ENCODE measurements around the gene HDGFL1.

HDGFL1 gene

DNA sequence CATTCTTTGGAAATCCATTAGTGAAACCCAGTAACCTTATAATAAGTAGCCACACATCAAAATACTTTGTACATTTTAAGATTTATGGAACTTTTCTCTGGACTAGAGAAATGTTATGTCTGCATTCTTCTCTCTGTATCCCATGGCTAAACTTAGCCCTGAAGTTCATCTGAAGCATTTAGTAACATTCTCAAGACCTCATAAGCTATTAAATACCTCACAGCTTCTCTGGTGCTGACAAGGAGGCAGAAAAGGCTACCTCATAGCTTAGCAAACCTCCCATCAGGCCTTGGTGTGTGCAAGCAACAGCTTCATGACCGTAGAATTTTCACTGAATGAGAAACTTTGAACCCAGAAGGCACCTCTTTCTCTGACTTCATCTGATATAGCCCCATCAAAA lies 38.9 kb upstream of the HDGFL1 start:
- H3K27me3 ChIP-seq (ENCODE audit: insufficient read depth, low read depth): no peaks in the 10 kb centered on the region
- no peaks in the 10 kb centered on the region for H3K79me2 ChIP-seq (ENCODE audit: insufficient read depth, low read depth)
- TF ChIP-seq, protein P1, sequence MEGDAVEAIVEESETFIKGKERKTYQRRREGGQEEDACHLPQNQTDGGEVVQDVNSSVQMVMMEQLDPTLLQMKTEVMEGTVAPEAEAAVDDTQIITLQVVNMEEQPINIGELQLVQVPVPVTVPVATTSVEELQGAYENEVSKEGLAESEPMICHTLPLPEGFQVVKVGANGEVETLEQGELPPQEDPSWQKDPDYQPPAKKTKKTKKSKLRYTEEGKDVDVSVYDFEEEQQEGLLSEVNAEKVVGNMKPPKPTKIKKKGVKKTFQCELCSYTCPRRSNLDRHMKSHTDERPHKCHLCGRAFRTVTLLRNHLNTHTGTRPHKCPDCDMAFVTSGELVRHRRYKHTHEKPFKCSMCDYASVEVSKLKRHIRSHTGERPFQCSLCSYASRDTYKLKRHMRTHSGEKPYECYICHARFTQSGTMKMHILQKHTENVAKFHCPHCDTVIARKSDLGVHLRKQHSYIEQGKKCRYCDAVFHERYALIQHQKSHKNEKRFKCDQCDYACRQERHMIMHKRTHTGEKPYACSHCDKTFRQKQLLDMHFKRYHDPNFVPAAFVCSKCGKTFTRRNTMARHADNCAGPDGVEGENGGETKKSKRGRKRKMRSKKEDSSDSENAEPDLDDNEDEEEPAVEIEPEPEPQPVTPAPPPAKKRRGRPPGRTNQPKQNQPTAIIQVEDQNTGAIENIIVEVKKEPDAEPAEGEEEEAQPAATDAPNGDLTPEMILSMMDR (conservative IDR thresholded peaks at IDR 0.05; ENCODE audit: low read depth, low read length): no peak
- no peak overlapping the region for H3K4me2 ChIP-seq
- H3K4me3 ChIP-seq (IDR thresholded peaks at IDR 0.05; ENCODE audit: insufficient read depth, low read depth, low read length): no peak overlapping the region
- H4K20me1 ChIP-seq (ENCODE audit: insufficient read depth): no peaks in the 10 kb centered on the region
- H3K27ac ChIP-seq: no peak overlapping the region
- no peaks in the 10 kb centered on the region for H3K4me1 ChIP-seq (ENCODE audit: low read depth, poor library complexity, severe bottlenecking)
- H2AFZ ChIP-seq (ENCODE audit: low read depth): no peak overlapping the region
- H3K9ac ChIP-seq: no peak overlapping the region
- no peaks in the 10 kb centered on the region for H3K36me3 ChIP-seq (ENCODE audit: insufficient read depth)

DNA sequence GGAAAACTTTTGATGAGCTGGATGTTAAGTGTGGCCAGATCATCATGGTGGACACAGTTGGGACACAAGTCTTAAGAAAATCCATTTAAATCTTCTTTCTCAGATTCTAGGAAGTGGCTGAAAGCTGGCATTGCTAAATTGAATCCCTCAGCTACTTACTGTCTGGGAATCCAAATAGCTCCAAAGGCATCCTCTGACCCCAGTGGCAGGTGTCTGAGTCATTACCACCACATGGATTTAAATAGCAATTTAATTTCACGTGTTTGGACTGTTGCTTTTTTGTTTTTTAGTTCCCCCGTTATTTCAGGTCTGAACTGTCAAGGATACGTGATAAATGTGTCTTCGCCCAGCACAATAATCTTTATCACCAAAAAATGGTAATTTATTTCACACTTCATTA lies 33.2 kb upstream of the HDGFL1 start:
- no peaks in the 10 kb centered on the region for H3K36me3 ChIP-seq (ENCODE audit: insufficient read depth)
- H3K9ac ChIP-seq: no peak overlapping the region
- no peaks in the 10 kb centered on the region for H3K27me3 ChIP-seq (ENCODE audit: insufficient read depth, low read depth)
- no peak overlapping the region for H3K4me3 ChIP-seq (IDR thresholded peaks at IDR 0.05; ENCODE audit: insufficient read depth, low read depth, low read length)
- no peak overlapping the region for H3K27ac ChIP-seq
- no peaks in the 10 kb centered on the region for H3K79me2 ChIP-seq (ENCODE audit: insufficient read depth, low read depth)
- no peak overlapping the region for H3K4me2 ChIP-seq
- no peaks in the 10 kb centered on the region for H3K4me1 ChIP-seq (ENCODE audit: low read depth, poor library complexity, severe bottlenecking)
- no peaks in the 10 kb centered on the region for H4K20me1 ChIP-seq (ENCODE audit: insufficient read depth)
- TF ChIP-seq, protein P1 (conservative IDR thresholded peaks at IDR 0.05; ENCODE audit: low read depth, low read length): no peak
- no peak overlapping the region for H2AFZ ChIP-seq (ENCODE audit: low read depth)

- Histone ChIP-seq H3K4me3 (IDR thresholded peaks at IDR 0.05; ENCODE audit: insufficient read depth, low read depth, low read length) (no peak overlapping the region), H3K27me3 (ENCODE audit: insufficient read depth, low read depth) (no peaks in the 10 kb centered on the region), H3K27ac (no peak overlapping the region), H3K36me3 (ENCODE audit: insufficient read depth) (no peaks in the 10 kb centered on the region), H4K20me1 (ENCODE audit: insufficient read depth) (no peaks in the 10 kb centered on the region), H2AFZ (ENCODE audit: low read depth) (no peak overlapping the region), H3K4me1 (ENCODE audit: low read depth, poor library complexity, severe bottlenecking) (no peaks in the 10 kb centered on the region), H3K79me2 (ENCODE audit: insufficient read depth, low read depth) (no peaks in the 10 kb centered on the region), H3K9ac (no peak overlapping the region), H3K4me2 (no peak overlapping the region)
- TF ChIP-seq, protein P1 (conservative IDR thresholded peaks at IDR 0.05; ENCODE audit: low read depth, low read length): no peak
Observed at GRCh38 chr6:22544476-22544875, 24.9 kb upstream of the HDGFL1 start.

DNA sequence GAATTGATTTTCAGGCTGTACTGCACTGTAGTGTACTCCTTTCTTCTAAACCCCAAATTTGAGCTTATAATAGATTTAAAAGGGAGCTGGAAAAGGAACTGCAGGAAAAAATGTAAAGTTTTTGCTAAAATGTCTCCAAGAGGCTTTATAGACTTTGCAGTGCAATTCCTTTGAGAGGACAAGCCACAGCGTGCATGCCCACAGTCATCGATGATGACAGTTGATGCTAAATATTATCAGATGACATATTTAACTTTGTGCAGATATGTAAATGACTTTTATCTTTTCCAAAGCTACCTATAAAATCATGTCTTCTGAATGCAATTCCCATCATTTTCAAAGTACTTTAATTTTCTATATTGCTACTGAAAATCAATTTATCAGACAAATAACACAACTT lies 24.3 kb upstream of the HDGFL1 start:
- Histone ChIP-seq H3K4me2 (no peak overlapping the region), H3K4me1 (ENCODE audit: low read depth, poor library complexity, severe bottlenecking) (no peaks in the 10 kb centered on the region), H3K27me3 (ENCODE audit: insufficient read depth, low read depth) (no peaks in the 10 kb centered on the region), H2AFZ (ENCODE audit: low read depth) (no peak overlapping the region), H3K4me3 (IDR thresholded peaks at IDR 0.05; ENCODE audit: insufficient read depth, low read depth, low read length) (no peak overlapping the region), H3K79me2 (ENCODE audit: insufficient read depth, low read depth) (no peaks in the 10 kb centered on the region), H3K27ac (no peak overlapping the region), H3K9ac (no peak overlapping the region), H3K36me3 (ENCODE audit: insufficient read depth) (no peaks in the 10 kb centered on the region), H4K20me1 (ENCODE audit: insufficient read depth) (no peaks in the 10 kb centered on the region)
- TF ChIP-seq, protein P1 (conservative IDR thresholded peaks at IDR 0.05; ENCODE audit: low read depth, low read length): no peak

Measured in KMS-11 (cell line).